ENCODE data around the gene NFIB. TPM values are rescaled to one million over a fixed set of nuclear protein-coding genes. Genes with fewer than 3 reads are reported as not detected.

The NFIB gene
- total RNA-seq, 1 donor from 2014 or later: 99.9 TPM

GRCh38 chr9:14318361-14318760, 4.4 kb upstream of the NFIB start:
- peak overlapping the region; percentile 69 to 95 for H3K4me3 ChIP-seq
- no peaks in the 10 kb centered on the region for H3K36me3 ChIP-seq
- no peak for DNase-seq (ENCODE audit: low spot score in 2 of 2)
- H3K27ac ChIP-seq: peak overlapping the region; percentile 96 to 100
- H3K4me1 ChIP-seq: peaks cover 3 to 14% of the 10 kb centered on the region in 2 donors
- H3K27me3 ChIP-seq: no peaks in the 10 kb centered on the region
- no peak for TF ChIP-seq CTCF (IDR thresholded peaks at IDR 0.05)
- intact Hi-C loops (cut with DNase I): no loop called here
- H3K9me3 ChIP-seq: no peaks in the 10 kb centered on the region

- H3K4me1 ChIP-seq: peaks cover 3 to 14% of the 10 kb centered on the region in 2 donors
- intact Hi-C loops (cut with DNase I): no loop called here
- no peak for TF ChIP-seq CTCF (IDR thresholded peaks at IDR 0.05)
These were observed 3.9 kb upstream of the NFIB start for GRCh38 chr9:14317667-14318320.

GRCh38 chr9:14316602-14317300, 2.8 kb upstream of the NFIB start:
- no peak for TF ChIP-seq CTCF (IDR thresholded peaks at IDR 0.05)
- no peak for DNase-seq (ENCODE audit: low spot score in 2 of 2)
- H3K36me3 ChIP-seq: no peaks in the 10 kb centered on the region
- H3K4me1 ChIP-seq: peaks cover 3 to 14% of the 10 kb centered on the region in 2 donors
- no peaks in the 10 kb centered on the region for H3K9me3 ChIP-seq
- intact Hi-C loops (cut with DNase I): no loop called here
- H3K27me3 ChIP-seq: no peaks in the 10 kb centered on the region
- H3K4me3 ChIP-seq: peak overlapping the region; percentile 69 to 95
- H3K27ac ChIP-seq: peak overlapping the region; percentile 96 to 100

More at GRCh38 chr9:14317667-14318320, 3.9 kb upstream of the NFIB start:
- H3K36me3 ChIP-seq: no peaks in the 10 kb centered on the region
- H3K27me3 ChIP-seq: no peaks in the 10 kb centered on the region
- peak overlapping the region; percentile 96 to 100 for H3K27ac ChIP-seq
- peak overlapping the region; percentile 69 to 95 for H3K4me3 ChIP-seq
- no peak for DNase-seq (ENCODE audit: low spot score in 2 of 2)
- no peaks in the 10 kb centered on the region for H3K9me3 ChIP-seq

GRCh38 chr9:14315875-14316601, 2.1 kb upstream of the NFIB start:
- no peaks in the 10 kb centered on the region for H3K9me3 ChIP-seq
- DNase-seq (ENCODE audit: low spot score in 2 of 2): peak in 1 of 2 donors; percentile 74
- H3K27ac ChIP-seq: peak overlapping the region; percentile 96 to 100
- no peaks in the 10 kb centered on the region for H3K36me3 ChIP-seq
- H3K4me3 ChIP-seq: peak overlapping the region; percentile 69 to 95
- H3K27me3 ChIP-seq: no peaks in the 10 kb centered on the region
- no peak for TF ChIP-seq CTCF (IDR thresholded peaks at IDR 0.05)
- intact Hi-C loops (cut with DNase I): no loop called here
- H3K4me1 ChIP-seq: peaks cover 3 to 14% of the 10 kb centered on the region in 2 donors

- peak in 1 of 3 experiments; percentile 12 for TF ChIP-seq CTCF (IDR thresholded peaks at IDR 0.05)
- intact Hi-C loops (cut with DNase I): loop anchor here (1.0 to 5.0 kb wide), 5 partner anchors 7 to 828 kb away; no protein-coding TSS in a partner anchor
- no peaks in the 10 kb centered on the region for H3K36me3 ChIP-seq
- DNase-seq (ENCODE audit: low spot score in 2 of 2): peak in 1 of 2 donors; percentile 96
- H3K4me1 ChIP-seq: peaks cover 3 to 14% of the 10 kb centered on the region in 2 donors
- peak overlapping the region; percentile 99 to 100 for H3K27ac ChIP-seq
- H3K4me3 ChIP-seq: peak overlapping the region; percentile 91 to 95
- H3K9me3 ChIP-seq: no peaks in the 10 kb centered on the region
- H3K27me3 ChIP-seq: no peaks in the 10 kb centered on the region
These were observed 1.3 kb upstream of the NFIB start for GRCh38 chr9:14314929-14315874.
